SU-DHL-6 (cell line): Measurements from ENCODE around the gene STARD9.

Source experiments
- H2AFZ ChIP-seq: fragments of 200-600 bp; sonication (generic); 2 replicates; pipeline ENCODE4 v1.6.1; 2014; ENCODE audit warnings: low read depth, mild to moderate bottlenecking, moderate library complexity, mixed read lengths, antibody characterized with exemption, low read length; ENCODE audit not compliant: severe bottlenecking
- H3F3A ChIP-seq: fragments of 200-600 bp; shearing (Covaris generic); 2 replicates; pipeline ENCODE4 v1.6.0; 2016; ENCODE audit warnings: antibody characterized with exemption, mild to moderate bottlenecking; ENCODE audit not compliant: insufficient read depth
- H3K27ac ChIP-seq: fragments of 200-600 bp; sonication (generic); 2 replicates; pipeline ENCODE4 v1.5.1; 2016; ENCODE audit warnings: low read depth, mild to moderate bottlenecking, low read length, moderate library complexity, mixed read lengths
- H3K27me3 ChIP-seq: fragments of 200-600 bp; sonication (generic), shearing (Covaris generic); 2 replicates; pipeline ENCODE4 v1.6.0; 2014; ENCODE audit warnings: mild to moderate bottlenecking, low read length
- H3K36me3 ChIP-seq: fragments of 200-600 bp; sonication (generic); 2 replicates; pipeline ENCODE4 v1.6.1; 2014; ENCODE audit warnings: mild to moderate bottlenecking, low read length, mixed read lengths
- H3K4me2 ChIP-seq: fragments of 300-600, 200-600 bp; shearing (Covaris generic), sonication (generic); 2 replicates; pipeline ENCODE4 v1.6.0; 2014; ENCODE audit warnings: low read length, low read depth, mild to moderate bottlenecking; ENCODE audit not compliant: poor library complexity, severe bottlenecking
- H3K4me3 ChIP-seq: fragments of 200-600 bp; sonication (generic); 2 replicates; pipeline ENCODE4 v1.5.1; 2014; ENCODE audit warnings: antibody characterized with exemption, low read length, mild to moderate bottlenecking, mixed read lengths; ENCODE audit not compliant: insufficient read depth, poor library complexity, severe bottlenecking
- H3K79me2 ChIP-seq: fragments of 200-600 bp; sonication (generic); 2 replicates; pipeline ENCODE4 v1.6.1; 2014; ENCODE audit warnings: mild to moderate bottlenecking, low read length, moderate library complexity; ENCODE audit not compliant: insufficient read depth
- H3K9ac ChIP-seq: fragments of 200-600 bp; sonication (generic); 2 replicates; pipeline ENCODE4 v1.7.0; 2014; ENCODE audit warnings: mild to moderate bottlenecking, low read length
- H3K9me2 ChIP-seq: fragments of 200-600 bp; sonication (generic); replicated peaks from 2 replicates; pipeline ENCODE4 v1.6.1; 2014; ENCODE audit warnings: low read length; ENCODE audit not compliant: insufficient read depth
- H3K9me3 ChIP-seq: fragments of 200-600 bp; sonication (generic); 2 replicates; pipeline ENCODE4 v1.6.1; 2014; ENCODE audit warnings: low read length, mixed read lengths; ENCODE audit not compliant: insufficient read depth
- H4K20me1 ChIP-seq: fragments of 200-600 bp; sonication (generic); 2 replicates; pipeline ENCODE4 v1.6.1; 2014; ENCODE audit warnings: low read depth, mild to moderate bottlenecking, antibody characterized with exemption, low read length, moderate library complexity, mixed read lengths
- CTCF ChIP-seq: fragments of 200-600 bp; sonication (generic); IDR thresholded peaks from one replicate; pipeline ENCODE4 v1.5.1; 2017; ENCODE audit warnings: antibody characterized with exemption, mild to moderate bottlenecking, low read length, moderate library complexity; ENCODE audit not compliant: insufficient read depth, poor library complexity, severe bottlenecking
- EZH2phosphoT487 ChIP-seq: fragments of 200-600 bp; sonication (generic), shearing (Covaris generic); conservative IDR thresholded peaks from 2 replicates; pipeline ENCODE4 v1.6.1; 2018; ENCODE audit warnings: mild to moderate bottlenecking, antibody characterized with exemption, low read length, moderate library complexity, mixed read lengths

STARD9 gene

GRCh38 chr15:42728560-42728959 is 153.2 kb downstream of the STARD9 start:
- no peak for TF ChIP-seq EZH2phosphoT487
- no peak for TF ChIP-seq CTCF
- H3K9ac ChIP-seq, result no peak overlapping the region

GRCh38 chr15:42728972-42729371 is 153.6 kb downstream of the STARD9 start:
- Histone ChIP-seq H3K36me3 (no peaks in the 10 kb centered on the region; the same call in 1 of the 2 replicates), H3K27me3 (no peaks in the 10 kb centered on the region), H3K9me2 (no peaks in the 10 kb centered on the region), H3K9me3 (no peaks in the 10 kb centered on the region), H3K4me2 (no peak overlapping the region), H3K9ac (no peak overlapping the region), H3K4me3 (no peak overlapping the region), H2AFZ (no peak overlapping the region), H3K27ac (no peak overlapping the region), H4K20me1 (no peaks in the 10 kb centered on the region), H3F3A (no peaks in the 10 kb centered on the region), H3K79me2 (no peaks in the 10 kb centered on the region)
- TF ChIP-seq EZH2phosphoT487, result no peak
- no peak for TF ChIP-seq CTCF

More at GRCh38 chr15:42728560-42728959, 153.2 kb downstream of the STARD9 start:
- Histone ChIP-seq H3K4me2 (no peak overlapping the region), H3K27ac (no peak overlapping the region), H3K36me3 (no peaks in the 10 kb centered on the region; the same call in 1 of the 2 replicates), H3K4me3 (no peak overlapping the region), H3K9me3 (no peaks in the 10 kb centered on the region), H3K79me2 (no peaks in the 10 kb centered on the region), H3F3A (no peaks in the 10 kb centered on the region), H3K9me2 (no peaks in the 10 kb centered on the region), H3K27me3 (no peaks in the 10 kb centered on the region), H2AFZ (no peak overlapping the region), H4K20me1 (no peaks in the 10 kb centered on the region)

GRCh38 chr15:42729409-42729808 is 154.0 kb downstream of the STARD9 start:
- H3K4me2 ChIP-seq, result no peak overlapping the region
- H3K4me3 ChIP-seq, result no peak overlapping the region
- H3K36me3 ChIP-seq, result no peaks in the 10 kb centered on the region; the same call in 1 of the 2 replicates
- H3K27me3 ChIP-seq, result no peaks in the 10 kb centered on the region
- no peak overlapping the region for H3K27ac ChIP-seq
- H3K9me2 ChIP-seq, result no peaks in the 10 kb centered on the region
- no peaks in the 10 kb centered on the region for H3K79me2 ChIP-seq
- no peak overlapping the region for H2AFZ ChIP-seq
- no peaks in the 10 kb centered on the region for H3F3A ChIP-seq
- H3K9me3 ChIP-seq, result no peaks in the 10 kb centered on the region
- no peak overlapping the region for H3K9ac ChIP-seq
- H4K20me1 ChIP-seq, result no peaks in the 10 kb centered on the region
- TF ChIP-seq CTCF (no peak), EZH2phosphoT487 (no peak)
